ENCODE results near the gene CAMK4. TPM values are rescaled to one million over a fixed set of nuclear protein-coding genes. Genes with fewer than 3 reads are reported as not detected.

The CAMK4 gene
- total RNA-seq, 1 experiment from 2014 or later: 10.6 TPM

GRCh38 chr5:111494355-111494999 lies 270.3 kb downstream of the CAMK4 start (continued):
- no peak for TF ChIP-seq USF1 (CRISPR knock-in tag; IDR thresholded peaks at IDR 0.05)

DNA sequence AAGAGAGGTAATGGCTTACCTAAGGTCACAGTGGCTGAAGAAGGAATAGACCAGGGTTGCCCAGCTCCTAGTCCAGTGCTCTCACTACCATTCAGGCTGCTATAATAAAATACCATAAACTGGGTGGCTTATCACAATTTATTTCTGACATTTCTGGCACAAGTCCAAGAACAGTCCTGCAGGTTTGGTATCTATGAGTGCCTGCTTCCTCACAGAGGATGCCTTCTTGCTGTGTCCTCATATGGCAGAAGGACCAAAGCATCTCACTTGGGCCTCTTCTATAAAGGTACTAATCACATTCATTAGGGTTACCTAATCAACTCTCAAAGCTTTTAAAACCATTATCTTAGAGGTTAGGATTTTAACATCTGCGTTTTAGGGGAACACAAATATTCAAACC lies 271.0 kb downstream of the CAMK4 start:
- ATAC-seq: no peak; the same call in 1 of the 2 replicates
- TF ChIP-seq TP53 (CRISPR knock-in tag; IDR thresholded peaks at IDR 0.05): no peak
- TF ChIP-seq, protein P1, sequence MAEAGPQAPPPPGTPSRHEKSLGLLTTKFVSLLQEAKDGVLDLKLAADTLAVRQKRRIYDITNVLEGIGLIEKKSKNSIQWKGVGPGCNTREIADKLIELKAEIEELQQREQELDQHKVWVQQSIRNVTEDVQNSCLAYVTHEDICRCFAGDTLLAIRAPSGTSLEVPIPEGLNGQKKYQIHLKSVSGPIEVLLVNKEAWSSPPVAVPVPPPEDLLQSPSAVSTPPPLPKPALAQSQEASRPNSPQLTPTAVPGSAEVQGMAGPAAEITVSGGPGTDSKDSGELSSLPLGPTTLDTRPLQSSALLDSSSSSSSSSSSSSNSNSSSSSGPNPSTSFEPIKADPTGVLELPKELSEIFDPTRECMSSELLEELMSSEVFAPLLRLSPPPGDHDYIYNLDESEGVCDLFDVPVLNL (CRISPR knock-in tag; IDR thresholded peaks at IDR 0.05; ENCODE audit: borderline replicate concordance, low read depth): no peak
- TF ChIP-seq, protein P2, sequence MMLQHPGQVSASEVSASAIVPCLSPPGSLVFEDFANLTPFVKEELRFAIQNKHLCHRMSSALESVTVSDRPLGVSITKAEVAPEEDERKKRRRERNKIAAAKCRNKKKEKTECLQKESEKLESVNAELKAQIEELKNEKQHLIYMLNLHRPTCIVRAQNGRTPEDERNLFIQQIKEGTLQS (CRISPR knock-in tag; conservative IDR thresholded peaks at IDR 0.05): no peak
- TF ChIP-seq ATF1 (CRISPR knock-in tag; IDR thresholded peaks at IDR 0.05): no peak
- TF ChIP-seq, protein P3, sequence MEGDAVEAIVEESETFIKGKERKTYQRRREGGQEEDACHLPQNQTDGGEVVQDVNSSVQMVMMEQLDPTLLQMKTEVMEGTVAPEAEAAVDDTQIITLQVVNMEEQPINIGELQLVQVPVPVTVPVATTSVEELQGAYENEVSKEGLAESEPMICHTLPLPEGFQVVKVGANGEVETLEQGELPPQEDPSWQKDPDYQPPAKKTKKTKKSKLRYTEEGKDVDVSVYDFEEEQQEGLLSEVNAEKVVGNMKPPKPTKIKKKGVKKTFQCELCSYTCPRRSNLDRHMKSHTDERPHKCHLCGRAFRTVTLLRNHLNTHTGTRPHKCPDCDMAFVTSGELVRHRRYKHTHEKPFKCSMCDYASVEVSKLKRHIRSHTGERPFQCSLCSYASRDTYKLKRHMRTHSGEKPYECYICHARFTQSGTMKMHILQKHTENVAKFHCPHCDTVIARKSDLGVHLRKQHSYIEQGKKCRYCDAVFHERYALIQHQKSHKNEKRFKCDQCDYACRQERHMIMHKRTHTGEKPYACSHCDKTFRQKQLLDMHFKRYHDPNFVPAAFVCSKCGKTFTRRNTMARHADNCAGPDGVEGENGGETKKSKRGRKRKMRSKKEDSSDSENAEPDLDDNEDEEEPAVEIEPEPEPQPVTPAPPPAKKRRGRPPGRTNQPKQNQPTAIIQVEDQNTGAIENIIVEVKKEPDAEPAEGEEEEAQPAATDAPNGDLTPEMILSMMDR (IDR thresholded peaks at IDR 0.05): no peak
- no peak for TF ChIP-seq ATF6 (CRISPR knock-in tag; IDR thresholded peaks at IDR 0.05)
- no peak for TF ChIP-seq ZNF219 (CRISPR knock-in tag; IDR thresholded peaks at IDR 0.05; ENCODE audit: borderline replicate concordance)
- TF ChIP-seq ZNF263 (CRISPR knock-in tag; IDR thresholded peaks at IDR 0.05; ENCODE audit: low read depth): no peak
- TF ChIP-seq, protein P4, sequence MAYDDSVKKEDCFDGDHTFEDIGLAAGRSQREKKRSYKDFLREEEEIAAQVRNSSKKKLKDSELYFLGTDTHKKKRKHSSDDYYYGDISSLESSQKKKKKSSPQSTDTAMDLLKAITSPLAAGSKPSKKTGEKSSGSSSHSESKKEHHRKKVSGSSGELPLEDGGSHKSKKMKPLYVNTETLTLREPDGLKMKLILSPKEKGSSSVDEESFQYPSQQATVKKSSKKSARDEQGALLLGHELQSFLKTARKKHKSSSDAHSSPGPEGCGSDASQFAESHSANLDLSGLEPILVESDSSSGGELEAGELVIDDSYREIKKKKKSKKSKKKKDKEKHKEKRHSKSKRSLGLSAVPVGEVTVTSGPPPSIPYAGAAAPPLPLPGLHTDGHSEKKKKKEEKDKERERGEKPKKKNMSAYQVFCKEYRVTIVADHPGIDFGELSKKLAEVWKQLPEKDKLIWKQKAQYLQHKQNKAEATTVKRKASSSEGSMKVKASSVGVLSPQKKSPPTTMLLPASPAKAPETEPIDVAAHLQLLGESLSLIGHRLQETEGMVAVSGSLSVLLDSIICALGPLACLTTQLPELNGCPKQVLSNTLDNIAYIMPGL (CRISPR knock-in tag; IDR thresholded peaks at IDR 0.05): no peak
- TF ChIP-seq FOXK1 (CRISPR knock-in tag; IDR thresholded peaks at IDR 0.05): no peak
- no peak for TF ChIP-seq TEAD4 (CRISPR knock-in tag; IDR thresholded peaks at IDR 0.05)
- no peak for TF ChIP-seq SMAD4 (CRISPR knock-in tag; IDR thresholded peaks at IDR 0.05)
- no peak for TF ChIP-seq ZBTB21 (CRISPR knock-in tag; IDR thresholded peaks at IDR 0.05; ENCODE audit: borderline replicate concordance)
- TF ChIP-seq FOXP1 (CRISPR knock-in tag; IDR thresholded peaks at IDR 0.05; ENCODE audit: borderline replicate concordance): no peak
- TF ChIP-seq NR3C1 (CRISPR knock-in tag; conservative IDR thresholded peaks at IDR 0.05; ENCODE audit: low read depth): no peak
- Mint-ChIP-seq H3K27me3 (ENCODE audit: low read depth) (no peaks in the 10 kb centered on the region), H3K36me3 (peaks cover 32% of the 10 kb centered on the region), H3K27ac (peak overlapping the region; percentile 92; the same call in 1 of the 2 replicates), H3K4me1 (peaks cover 33% of the 10 kb centered on the region), H3K4me3 (no peak overlapping the region), H3K9me3 (no peaks in the 10 kb centered on the region)
- POLR2A ChIA-PET: no interaction called here
- DNase-seq (ENCODE audit: low spot score): no peak
- CTCF ChIA-PET: no interaction called here
